ENCODE results near the gene MAT2A.
"Not testable (repeated sequence)": the region's sequence is repeated elsewhere in the genome, so short reads cannot be mapped to it uniquely, and the experiment has no call there.

Gene MAT2A

DNA sequence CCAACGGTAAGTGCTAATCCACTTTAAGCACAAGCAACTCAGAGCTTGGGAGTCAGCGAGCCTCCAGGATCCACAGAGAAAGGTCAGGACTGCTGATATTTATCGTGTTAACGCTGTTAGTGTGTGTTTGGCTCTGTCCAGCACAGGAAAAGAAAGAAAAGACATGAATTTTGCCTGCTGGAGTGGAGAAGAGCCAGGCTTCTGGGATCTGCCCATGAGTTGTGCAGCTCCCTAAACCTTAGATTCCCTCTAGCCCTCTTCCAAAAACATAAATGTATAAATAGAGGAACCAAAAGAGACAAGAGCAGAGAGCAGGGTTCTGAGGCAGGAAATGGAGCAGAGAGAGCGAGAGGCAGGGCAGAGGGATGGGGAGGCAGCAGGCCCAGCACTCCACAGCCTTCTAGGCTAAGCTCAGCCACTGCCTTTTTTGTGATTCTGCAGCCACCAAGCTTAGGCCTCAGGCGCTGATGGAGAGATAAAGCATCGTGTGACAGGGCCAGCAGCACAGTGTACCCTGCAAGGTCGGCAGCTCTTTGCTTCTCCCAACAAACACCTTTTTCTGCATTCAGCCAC is 14.5 kb upstream of the MAT2A start:
- no peak for DNase-seq

DNA sequence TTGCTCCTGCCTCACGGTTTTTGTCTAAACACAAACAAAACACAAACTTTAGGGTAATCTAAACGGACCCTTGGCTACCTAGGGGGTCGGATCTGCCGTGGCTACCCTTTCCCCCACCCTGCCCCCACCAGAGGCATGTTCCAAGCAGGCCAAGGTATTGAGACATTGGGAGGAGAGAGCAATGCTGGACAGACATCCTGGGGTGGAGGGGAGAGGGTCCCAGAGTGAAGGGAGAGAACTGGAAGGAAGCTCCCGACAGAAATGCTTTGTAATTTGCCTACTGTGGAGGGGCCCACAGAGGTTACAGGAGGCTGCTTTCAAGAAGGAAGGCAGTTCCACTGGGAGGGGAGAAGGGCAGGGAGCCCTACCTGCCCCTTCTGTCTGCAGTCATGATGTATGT is 13.9 kb upstream of the MAT2A start:
- DNase-seq, result no peak

DNA sequence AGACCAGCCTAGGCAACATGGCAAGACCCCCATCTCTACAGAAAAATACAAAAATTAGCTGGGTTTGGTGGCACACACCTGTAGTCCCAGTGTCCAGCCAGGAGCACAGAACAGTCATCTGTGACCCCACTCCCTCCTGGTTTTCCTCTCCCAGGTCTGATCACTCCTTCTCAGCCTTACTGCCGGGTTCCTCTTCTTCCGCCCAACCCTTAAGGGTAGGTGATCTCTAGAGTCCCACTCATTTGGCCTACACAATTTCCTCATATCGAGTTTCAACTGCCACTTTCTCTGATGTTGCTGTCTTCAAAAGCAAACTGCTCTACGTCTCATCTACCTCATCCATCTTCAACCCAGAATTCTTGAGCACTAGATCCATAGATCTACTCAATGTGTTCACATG is 13.4 kb upstream of the MAT2A start:
- no peak for DNase-seq

DNA sequence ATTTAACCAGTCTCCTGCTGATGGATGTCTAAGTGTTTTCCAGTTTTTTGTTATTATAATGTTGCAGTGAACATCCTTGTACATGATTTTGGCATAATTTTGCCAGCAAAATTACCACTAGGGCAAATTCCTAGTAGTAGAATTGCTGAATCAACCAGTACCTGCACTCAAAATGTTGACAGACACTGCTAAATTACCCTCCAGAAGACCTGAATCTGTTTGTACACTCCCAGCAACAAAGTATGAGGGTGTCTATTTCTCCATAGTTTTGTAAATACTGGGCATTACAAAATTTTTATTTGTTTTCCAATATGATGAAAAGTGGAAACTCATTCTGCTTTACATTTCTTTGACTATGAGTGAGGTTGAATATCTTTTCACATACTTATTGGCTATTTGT is 11.2 kb upstream of the MAT2A start:
- DNase-seq, result no peak

DNA sequence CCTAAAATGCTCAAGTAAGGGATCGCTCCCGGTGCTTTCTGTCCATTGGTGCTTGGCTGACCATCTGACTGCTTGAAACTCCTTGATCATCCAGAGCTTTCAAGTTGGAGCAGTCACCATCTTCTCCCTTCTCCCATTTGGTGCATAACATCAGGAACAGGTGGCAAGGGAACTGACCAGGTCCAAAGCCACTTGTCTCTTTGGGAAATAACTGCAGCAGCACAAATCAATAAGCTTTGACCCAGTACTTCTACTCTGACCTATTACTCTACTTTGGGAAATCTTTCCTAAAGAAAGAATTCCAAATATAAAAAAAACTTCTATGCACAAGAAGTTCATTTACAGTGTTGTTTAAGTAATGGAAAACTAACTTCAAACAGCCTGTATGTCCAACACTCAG is 10.6 kb upstream of the MAT2A start:
- no peak for DNase-seq

DNA sequence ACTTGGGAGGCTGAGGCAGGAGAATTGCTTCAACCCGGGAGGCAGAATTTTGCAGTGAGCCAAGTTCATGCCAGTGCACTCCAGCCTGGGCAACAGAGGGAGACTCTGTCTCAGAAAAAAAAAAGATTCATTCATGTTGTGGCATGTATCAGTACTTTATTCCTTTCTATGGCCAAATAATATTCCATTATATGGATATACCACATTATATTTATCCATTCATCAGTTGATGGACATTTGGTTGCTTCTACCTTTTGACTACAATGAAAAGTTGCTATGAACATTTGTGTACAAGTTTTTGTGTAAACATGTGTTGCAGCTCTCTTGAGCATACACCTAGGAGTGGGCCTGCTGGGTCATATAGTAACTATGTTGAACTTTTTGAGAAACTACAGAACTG is 9.2 kb upstream of the MAT2A start:
- no peak for DNase-seq

DNA sequence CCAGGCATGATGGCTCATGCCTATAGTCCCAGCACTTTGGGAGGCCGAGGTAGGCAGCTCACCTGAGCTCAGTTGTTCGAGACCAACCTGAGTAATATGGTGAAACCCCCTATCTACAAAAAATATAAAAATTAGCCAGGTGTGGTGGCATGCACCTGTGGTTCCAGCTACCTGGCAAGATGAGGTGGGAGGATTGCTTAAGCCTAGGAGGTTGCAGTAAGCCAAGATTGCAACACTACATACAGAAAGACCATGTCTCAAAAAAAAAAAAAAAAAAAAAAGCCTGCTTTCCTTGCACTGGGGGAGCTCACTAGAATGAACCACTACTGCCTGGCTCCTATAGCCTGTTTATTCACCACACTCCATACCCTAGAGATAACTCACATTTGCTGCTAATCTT is 7.4 kb upstream of the MAT2A start:
- no peak for DNase-seq

DNA sequence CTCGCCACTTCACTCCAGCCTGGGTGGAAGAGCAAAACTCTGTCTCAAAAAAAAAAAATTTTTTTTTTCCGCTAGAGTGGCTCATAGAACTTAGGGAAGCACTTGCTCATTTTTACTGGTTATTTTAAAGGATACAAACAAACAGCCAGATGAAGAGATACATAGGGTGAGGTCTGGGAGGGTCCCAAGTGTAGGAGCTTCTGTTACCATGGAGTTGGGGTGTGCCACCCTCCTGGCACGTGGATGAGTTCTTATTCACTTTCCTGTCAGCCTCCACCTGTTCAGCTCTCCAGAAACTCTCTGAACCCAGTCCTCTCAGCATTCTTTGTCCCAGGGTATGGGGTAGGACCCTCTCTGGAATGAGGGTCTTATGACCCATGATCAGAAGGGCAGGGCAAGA is 4.9 kb upstream of the MAT2A start:
- DNase-seq, result no peak

DNA sequence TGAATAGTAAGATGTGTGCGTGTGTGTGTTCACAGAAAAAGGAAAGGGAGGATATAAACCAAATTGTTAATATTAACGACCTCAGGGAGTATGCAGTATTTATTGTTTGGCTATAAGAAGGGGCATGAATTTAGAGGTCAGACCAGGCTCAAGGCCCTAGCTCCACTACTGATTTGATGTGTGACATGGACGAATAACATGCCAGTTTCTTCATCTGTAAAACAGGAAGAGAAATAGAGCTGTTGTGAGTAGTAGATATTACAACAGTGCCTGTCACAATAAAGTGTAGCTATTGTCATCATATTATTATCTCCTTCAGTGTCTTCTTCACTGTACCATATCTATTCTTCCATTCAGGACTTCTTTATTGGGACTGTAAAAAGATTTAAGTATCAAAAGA is 4.1 kb upstream of the MAT2A start:
- no peak for DNase-seq

DNA sequence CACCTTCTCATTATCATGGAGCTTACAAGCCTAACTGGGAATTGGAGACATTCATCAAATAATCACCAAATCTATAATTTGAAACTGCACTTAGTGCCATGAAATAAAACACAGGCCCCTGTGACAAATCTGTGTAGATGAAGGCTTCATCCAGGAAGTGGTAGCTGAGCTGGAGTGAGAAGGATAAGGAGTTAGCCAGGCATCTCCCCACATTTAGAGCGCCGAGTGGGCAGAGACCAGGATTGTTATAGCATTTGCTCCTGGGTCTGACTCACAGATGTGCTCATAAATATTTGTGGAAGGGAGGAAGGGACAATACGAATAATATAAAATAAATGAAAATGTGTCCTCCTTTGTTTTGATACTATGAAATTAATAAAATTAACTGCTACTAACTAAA is 2.5 kb upstream of the MAT2A start:
- DNase-seq, result no peak

DNA sequence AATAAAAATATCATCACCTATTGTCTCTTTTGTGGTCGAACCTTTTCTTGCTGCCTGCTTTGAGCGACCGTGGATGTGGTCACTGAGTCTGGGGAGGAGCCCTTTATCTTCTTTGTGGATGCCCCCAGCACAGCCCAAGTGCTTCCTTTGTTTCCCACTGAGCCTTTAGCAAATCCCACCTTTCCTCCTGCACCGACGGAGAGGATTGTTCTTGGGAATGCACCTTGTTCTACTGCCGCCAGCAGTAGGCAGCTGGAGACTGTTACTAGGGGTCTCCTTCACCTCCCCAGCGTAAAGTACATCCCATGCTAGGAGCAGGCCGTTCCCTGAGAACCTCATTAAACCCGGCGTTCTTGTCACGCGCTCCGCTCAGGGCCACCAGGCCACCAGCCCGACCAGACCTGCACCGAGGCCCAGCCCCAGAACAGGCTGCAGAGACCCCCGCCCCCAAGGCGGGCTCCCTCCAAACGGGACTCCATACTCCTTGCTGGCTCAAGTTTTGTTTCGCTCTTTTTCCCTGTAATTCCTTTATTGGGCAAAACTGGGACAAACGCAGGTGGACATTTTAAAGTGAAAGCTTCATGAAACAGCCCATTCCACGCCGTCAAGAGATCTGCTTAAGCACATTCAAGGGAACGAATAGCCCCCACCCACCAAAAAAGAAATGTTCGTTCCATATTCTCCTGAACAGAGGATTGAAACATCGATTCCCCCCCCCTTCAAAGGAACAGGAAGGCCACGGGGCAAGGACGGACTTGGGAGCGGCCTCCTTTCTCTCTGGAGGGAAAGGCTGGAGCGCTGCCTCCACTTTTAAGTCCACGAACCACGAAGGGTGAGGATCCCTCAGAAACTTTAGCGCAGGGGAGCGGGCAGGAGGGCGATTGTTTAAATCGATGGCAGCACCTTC is 1.1 kb upstream of the MAT2A start:
- DNase-seq, result peak; percentile 47

DNA sequence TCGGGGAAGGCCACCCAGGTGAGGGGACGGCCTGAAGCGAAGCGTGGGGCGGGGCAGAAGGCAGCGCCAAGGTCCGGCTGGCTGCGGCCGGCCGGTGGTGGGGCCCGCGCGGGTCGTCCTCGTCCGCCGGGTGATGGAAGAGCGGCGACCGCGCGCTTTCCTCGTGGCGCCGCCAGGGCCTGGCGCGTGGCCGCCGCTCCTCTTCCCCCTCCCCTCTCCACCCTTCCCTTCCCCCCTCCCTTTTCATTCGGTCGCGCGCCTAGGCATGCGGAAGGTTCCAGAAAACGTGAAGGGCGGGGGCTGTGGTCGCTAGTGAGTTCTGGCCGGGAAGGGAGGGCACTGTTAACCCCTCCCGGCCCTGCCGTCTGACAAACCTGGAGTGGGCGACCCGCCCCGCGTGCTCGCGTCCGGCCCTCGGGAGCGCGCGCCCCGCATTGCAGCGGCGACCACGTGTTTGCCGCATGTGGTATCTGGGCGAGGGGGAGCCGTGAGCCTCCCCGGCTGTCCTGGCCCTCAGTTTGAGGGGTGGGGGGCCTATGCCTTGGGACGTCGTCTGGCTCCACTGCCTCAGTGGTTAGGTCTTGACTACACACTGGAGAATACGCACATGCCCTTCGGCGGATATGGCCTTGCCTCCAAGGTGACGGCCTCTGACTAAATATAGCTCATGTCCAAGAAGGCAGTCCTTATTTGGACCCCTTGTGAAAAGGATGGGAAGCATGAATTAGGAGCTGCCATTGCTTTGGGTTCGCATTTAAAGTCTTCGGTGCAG is 579 bp downstream of the MAT2A start:
- peak; percentile 82 for DNase-seq

DNA sequence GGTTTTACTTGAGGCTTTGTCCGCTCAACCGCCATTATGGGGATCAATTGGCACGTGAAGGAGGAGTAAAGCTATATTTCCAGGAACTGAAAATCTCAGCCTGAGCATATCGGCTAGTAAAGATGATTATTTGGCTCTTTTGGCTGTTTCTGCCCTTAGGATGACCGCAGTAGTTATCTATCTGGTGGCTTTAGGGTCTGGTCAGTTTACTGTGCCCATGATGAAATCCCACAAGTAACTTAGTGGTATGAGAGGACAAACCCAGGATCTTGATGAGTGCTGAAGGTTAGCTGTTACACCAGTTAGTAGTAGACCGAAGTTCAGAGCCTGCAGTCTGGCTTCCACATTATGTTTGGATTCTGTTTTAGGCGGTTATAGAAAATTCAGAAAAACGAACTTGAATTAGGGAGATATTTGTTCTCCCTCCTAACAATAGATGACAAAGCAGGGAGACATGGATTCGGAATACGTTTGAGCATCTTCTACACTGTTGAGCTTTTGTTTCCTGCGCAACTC is 1.2 kb downstream of the MAT2A start:
- DNase-seq, result no peak

DNA sequence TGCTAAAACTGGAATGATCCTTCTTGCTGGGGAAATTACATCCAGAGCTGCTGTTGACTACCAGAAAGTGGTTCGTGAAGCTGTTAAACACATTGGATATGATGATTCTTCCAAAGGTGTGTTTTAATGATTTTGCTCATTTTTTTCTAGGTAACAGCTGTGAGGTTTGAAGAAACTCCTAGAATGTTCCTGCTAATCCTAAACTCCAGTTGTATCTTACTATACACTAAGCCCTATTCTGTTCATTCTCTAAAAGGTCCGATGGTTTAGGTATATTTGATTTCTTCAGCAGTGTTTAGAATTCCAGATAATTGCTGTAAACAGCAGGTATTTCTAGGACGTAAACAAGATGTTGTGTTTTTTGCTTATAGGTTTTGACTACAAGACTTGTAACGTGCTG is 2.3 kb downstream of the MAT2A start:
- no peak for DNase-seq

DNA sequence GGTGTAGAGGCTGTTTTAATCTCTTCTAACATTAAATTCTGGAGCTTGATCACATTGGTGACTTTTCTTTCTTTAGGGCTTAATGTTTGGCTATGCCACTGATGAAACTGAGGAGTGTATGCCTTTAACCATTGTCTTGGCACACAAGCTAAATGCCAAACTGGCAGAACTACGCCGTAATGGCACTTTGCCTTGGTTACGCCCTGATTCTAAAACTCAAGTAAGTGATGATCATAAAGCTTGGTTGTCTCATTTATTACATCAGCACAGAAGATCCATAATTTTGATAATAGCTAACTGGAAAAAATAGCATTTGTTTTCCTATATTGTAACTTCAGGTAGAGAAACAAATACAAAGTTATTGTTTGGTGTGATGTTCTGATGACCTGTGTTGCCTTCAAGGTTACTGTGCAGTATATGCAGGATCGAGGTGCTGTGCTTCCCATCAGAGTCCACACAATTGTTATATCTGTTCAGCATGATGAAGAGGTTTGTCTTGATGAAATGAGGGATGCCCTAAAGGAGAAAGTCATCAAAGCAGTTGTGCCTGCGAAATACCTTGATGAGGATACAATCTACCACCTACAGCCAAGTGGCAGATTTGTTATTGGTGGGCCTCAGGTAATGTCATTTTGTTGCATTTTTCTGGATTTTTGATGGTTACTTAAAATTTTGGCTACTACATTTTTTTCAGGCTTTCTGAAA is 2.9 kb downstream of the MAT2A start:
- DNase-seq, result no peak

DNA sequence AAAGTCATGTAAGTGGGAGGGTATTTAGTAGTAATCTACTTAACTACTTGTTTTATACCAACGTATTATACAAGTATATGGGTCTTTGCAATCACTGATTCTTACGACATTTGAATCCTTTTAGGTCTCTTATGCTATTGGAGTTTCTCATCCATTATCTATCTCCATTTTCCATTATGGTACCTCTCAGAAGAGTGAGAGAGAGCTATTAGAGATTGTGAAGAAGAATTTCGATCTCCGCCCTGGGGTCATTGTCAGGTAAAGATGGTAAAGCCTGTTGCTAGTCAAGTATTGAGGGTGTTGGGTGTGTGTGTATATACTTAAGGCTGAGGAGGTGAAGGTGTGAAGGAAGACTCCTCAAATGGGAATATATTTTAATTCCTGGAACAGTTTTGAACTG is 3.8 kb downstream of the MAT2A start:
- DNase-seq, result no peak

DNA sequence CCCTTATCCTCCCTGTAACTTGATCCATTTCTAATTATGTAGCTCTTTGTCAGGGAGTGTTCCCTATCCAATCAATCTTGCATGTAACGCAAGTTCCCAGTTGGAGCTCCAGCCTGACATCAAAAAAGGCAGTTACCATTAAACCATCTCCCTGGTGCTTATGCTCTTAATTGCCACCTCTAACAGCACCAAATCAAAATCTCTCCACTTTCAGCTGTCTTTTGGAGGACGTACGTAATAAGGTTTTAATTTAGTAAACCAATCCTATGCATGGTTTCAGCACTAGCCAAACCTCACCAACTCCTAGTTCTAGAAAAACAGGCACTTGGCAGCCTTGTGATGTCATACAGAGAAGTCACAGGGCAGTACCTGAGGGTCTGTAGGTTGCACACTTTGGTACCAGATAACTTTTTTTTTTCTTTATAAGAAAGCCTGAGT is 5.3 kb downstream of the MAT2A start:
- DNase-seq, result not testable (repeated sequence)

DNA sequence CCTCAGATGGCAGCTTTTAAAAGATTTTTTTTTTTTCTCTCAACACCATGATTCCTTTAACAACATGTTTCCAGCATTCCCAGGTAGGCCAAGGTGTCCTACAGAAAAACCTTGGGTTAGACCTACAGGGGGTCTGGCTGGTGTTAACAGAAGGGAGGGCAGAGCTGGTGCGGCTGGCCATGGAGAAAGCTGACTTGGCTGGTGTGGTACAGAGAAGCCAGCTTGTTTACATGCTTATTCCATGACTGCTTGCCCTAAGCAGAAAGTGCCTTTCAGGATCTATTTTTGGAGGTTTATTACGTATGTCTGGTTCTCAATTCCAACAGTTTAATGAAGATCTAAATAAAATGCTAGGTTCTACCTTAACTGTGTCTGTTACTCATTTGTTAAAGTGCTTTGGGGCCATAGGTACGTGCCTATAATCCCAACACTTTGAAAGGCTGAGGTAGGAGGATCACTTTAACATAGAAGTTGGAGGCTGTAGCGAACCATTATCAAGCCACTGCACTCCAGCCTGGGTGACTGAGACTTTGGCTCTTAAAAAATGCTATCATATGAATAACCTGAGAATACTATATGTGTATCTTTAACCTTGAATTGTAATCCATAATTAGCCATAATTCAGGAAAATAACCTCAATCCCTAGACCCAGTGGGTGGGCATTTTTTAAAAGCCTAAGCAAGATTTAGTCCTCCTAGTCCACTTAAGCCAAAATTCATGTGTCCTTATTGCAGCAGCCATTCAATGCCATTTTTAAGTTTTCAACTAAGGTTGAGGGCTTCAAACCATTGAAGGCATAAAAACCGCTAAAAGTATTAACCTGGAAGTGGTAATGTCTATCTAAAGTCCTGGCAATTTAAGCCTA is 6.2 kb downstream of the MAT2A start:
- not testable (repeated sequence) for DNase-seq

DNA sequence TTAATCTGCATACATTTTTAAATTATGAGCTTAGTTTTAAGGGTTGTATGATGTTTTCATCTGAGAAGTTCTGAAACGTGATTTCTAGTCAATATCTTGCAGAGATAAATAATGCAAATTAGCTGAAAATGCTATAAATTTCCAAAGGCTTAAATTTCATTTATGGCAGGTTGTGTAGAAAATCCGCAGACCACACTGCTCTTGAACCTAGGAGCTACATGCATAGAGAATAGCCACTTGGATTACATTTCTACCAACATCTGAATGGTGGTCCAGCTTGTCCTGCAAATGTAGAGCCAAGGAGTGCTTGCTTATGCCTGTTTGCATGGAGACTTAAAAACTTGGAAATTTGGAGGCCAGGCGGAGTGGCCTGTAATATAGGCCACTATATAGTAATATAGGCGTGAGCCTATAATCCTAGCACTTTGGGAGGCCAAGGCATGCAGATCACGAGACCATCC is 6.8 kb downstream of the MAT2A start:
- DNase-seq, result no peak

DNA sequence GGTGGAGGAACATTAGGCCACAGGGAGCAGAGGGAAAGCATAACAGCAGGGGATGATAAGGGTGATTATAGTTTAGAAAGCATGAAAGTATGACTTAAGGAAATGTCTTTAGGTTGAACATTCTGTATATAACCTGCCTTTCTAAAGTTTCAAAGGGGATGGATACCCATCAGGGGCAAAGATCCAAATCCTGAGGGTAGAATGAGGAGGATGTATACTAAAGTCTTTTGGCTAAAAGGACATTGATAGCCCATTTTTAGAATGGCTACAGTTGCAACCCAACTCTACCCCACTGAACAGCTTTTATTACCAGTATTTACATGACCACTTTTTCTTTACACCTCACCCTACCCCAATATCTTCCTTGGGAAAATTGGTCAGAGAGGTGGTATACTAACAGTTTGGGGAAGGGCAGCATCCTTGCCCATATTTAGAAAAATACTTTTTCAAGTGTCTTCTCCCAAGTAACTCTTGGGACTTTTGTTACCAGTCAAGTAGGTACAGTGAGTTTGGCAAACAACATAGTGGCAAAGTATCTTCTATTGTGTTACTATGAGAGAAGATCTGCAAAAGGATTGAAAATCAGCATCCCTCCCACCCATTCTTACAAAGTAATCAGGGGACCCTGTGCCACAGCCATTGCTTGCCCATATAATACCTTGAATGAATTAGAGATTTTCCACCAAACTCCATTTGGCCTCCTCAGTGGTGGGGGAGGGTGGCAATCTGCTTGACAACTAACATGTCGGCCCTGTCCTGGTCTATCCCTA is 8.3 kb downstream of the MAT2A start:
- DNase-seq, result no peak
